Measurements from ENCODE around the gene PXYLP1.

DNA sequence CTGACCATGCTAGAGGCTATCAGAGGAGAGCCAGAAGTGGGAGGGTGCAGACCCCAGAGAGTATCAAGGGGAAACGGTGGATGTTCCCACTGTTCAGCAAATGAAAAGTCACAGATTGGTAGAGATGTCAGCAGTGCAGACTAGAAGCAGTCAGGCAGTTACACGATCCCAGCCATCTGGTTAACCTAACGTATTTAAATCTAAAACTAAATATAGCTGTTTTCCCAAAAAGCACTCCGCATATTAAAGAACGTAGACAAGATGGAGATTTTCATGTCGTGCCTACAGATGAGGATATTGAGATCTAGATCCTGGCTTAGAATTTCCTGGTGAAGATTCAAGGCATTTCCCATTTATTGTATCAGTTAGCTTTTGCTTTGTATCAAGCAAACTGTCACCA, 25.2 kb downstream of the PXYLP1 start:
- TF ChIP-seq CTCF (IDR thresholded peaks at IDR 0.05; ENCODE audit: insufficient read depth, low read depth, low read length) (no peak), EZH2 (IDR thresholded peaks at IDR 0.05; ENCODE audit: insufficient read depth, low read length) (no peak)

Measured in astrocyte (in vitro differentiated cells and primary cell).